ENCODE data around the gene P3H3. TPM values are rescaled to one million over a fixed set of nuclear protein-coding genes. Genes with fewer than 3 reads are reported as not detected.

The P3H3 gene
- total RNA-seq, 3 donors from 2014 or later: 7.5 to 29.5 (median 10.1) TPM

DNA sequence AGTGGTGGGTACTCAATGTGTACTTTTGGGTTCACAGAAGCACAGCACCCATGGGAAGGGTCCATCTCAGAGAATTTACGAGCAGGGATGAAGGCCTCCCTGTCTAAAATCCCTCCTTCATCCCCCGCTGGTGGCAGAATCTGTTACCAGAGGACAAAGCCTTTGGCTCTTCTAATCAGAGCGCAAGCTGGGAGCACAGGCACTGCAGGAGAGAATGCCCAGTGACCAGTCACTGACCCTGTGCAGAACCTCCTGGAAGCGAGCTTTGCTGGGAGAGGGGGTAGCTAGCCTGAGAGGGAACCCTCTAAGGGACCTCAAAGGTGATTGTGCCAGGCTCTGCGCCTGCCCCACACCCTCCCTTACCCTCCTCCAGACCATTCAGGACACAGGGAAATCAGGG, 8.0 kb upstream of the P3H3 start:
- TF ChIP-seq, protein P1, sequence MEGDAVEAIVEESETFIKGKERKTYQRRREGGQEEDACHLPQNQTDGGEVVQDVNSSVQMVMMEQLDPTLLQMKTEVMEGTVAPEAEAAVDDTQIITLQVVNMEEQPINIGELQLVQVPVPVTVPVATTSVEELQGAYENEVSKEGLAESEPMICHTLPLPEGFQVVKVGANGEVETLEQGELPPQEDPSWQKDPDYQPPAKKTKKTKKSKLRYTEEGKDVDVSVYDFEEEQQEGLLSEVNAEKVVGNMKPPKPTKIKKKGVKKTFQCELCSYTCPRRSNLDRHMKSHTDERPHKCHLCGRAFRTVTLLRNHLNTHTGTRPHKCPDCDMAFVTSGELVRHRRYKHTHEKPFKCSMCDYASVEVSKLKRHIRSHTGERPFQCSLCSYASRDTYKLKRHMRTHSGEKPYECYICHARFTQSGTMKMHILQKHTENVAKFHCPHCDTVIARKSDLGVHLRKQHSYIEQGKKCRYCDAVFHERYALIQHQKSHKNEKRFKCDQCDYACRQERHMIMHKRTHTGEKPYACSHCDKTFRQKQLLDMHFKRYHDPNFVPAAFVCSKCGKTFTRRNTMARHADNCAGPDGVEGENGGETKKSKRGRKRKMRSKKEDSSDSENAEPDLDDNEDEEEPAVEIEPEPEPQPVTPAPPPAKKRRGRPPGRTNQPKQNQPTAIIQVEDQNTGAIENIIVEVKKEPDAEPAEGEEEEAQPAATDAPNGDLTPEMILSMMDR (IDR thresholded peaks at IDR 0.05): no peak
- TF ChIP-seq POLR2A (IDR thresholded peaks at IDR 0.05): no peak
- TF ChIP-seq POLR2AphosphoS5 (IDR thresholded peaks at IDR 0.05): no peak
- peaks cover 5 to 19% of the 10 kb centered on the region in 2 donors for H3K27me3 ChIP-seq
- no peak overlapping the region for H3K4me3 ChIP-seq
- H3K4me1 ChIP-seq: peaks cover 0 to 2% of the 10 kb centered on the region in 2 donors
- no peaks in the 10 kb centered on the region for H3K36me3 ChIP-seq
- H3K9me3 ChIP-seq: no peaks in the 10 kb centered on the region
- intact Hi-C loops (cut with DNase I; ENCODE audit: low total_unique reads): loop anchor here (10.0 kb wide), 1 partner anchor 205 kb away; no protein-coding TSS in a partner anchor
- H3K27ac ChIP-seq: no peak overlapping the region
- no peak for DNase-seq (ENCODE audit: low spot score in 2 of 2)

DNA sequence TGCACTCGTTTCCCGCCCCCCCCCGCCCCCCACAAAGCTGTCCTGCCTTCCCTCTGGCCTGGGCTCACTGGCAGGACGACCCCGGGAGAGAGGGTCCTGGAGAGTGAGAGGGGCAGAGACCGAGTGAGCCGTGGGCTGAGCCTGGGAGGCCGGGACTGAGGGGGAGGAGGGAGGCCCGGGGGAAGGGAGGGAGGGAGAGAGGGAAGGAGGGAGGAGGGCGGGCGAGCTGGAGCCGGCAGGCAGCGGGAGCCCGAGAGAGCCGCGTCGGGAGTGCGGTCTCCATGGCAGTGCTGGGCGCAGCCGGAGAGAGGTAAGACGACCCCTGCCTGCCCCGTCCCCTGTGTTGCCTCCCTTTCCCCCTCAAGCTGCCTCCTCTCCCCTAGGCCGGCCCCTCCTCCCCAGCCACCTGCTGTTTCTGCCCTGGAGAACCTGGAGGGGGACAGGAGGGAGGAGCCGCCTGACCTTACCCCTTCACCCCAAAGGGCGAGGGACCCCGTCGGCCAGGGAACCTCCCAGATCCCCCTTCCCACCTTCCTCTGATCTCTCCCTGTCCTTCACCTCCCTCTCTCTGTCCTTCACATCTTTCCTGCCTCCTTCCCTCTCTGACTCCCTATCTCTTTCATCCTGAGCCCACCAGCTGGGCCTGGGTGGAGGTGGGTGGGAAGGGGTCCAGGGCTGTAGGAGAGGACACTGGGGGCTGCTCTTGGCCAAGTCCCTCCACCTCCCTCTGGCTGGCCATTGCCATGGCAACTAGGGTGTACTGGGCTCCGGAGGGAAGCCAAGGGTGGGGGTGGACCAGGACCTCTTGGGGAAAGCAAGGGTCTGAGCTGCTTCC, 6.4 kb upstream of the P3H3 start, which contains the start of gene GPR162:
Gene GPR162 (plus strand): TSS at position 231 of the 835 bp plus-strand sequence. CDS start 2,078 bp downstream, outside the sequence.
- Histone ChIP-seq H3K27ac (peak within 1 kb of the TSS in 1 of 2 donors; percentile 48), H3K4me1 (peaks cover 0 to 4% of the 10 kb centered on the region in 2 donors), H3K4me3 (peak within 1 kb of the TSS; percentile 35 to 67 (median 48)), H3K36me3 (no peaks in the 10 kb centered on the region), H3K27me3 (peaks cover 5 to 19% of the 10 kb centered on the region in 2 donors), H3K9me3 (no peaks in the 10 kb centered on the region)
- TF ChIP-seq POLR2A (IDR thresholded peaks at IDR 0.05) (no peak), POLR2AphosphoS5 (IDR thresholded peaks at IDR 0.05) (no peak)
- TF ChIP-seq, protein P1 (IDR thresholded peaks at IDR 0.05): no peak
- intact Hi-C loops (cut with DNase I; ENCODE audit: low total_unique reads): loop anchor here (10.0 kb wide), 1 partner anchor 207 kb away; no protein-coding TSS in a partner anchor
- DNase-seq (ENCODE audit: low spot score in 2 of 2): no peak

DNA sequence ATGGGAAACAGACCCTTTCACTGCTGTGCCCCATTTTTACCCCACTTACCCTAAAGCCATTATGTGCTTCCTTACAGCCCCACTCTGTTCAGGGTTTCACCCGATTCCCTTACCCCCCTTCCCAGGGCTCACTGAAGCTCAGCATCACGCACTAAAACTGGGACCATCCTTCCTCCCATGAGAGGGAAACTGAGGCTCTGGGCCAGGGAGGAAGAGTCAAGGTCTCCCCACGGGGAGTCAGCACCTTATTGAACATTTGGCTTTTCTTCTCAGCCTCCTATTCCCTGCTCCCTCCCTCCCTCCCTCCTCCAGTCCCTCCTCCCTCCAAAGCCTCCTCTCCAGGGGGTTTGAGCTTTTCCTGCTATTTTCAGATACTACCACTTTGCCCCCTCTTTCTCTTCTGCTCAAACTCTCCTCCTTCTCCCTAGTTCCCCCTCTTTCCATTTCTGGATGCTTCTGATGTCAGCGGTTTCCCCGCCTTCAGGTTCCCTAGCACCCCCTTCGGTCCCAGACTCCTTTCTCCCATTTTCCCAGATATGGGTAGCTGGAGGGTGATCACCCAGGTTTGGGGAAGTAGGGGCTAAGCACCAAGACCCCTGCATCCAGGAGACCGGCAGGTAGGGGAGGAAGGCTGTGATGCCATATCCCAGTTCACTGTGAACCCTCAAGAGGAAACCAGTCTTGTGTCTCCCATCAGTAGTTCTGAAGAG, 5.6 kb upstream of the P3H3 start:
- Histone ChIP-seq H3K36me3 (no peaks in the 10 kb centered on the region), H3K27me3 (peaks cover 5 to 19% of the 10 kb centered on the region in 2 donors), H3K4me3 (peak overlapping the region in 1 of 3 donors; percentile 67), H3K27ac (no peak overlapping the region), H3K4me1 (peaks cover 0 to 9% of the 10 kb centered on the region in 2 donors), H3K9me3 (no peaks in the 10 kb centered on the region)
- DNase-seq (ENCODE audit: low spot score in 2 of 2): no peak
- TF ChIP-seq POLR2A (IDR thresholded peaks at IDR 0.05): no peak
- TF ChIP-seq POLR2AphosphoS5 (IDR thresholded peaks at IDR 0.05): no peak
- TF ChIP-seq, protein P1 (IDR thresholded peaks at IDR 0.05): no peak
- intact Hi-C loops (cut with DNase I; ENCODE audit: low total_unique reads): loop anchor here (10.0 kb wide), 1 partner anchor 208 kb away; no protein-coding TSS in a partner anchor

DNA sequence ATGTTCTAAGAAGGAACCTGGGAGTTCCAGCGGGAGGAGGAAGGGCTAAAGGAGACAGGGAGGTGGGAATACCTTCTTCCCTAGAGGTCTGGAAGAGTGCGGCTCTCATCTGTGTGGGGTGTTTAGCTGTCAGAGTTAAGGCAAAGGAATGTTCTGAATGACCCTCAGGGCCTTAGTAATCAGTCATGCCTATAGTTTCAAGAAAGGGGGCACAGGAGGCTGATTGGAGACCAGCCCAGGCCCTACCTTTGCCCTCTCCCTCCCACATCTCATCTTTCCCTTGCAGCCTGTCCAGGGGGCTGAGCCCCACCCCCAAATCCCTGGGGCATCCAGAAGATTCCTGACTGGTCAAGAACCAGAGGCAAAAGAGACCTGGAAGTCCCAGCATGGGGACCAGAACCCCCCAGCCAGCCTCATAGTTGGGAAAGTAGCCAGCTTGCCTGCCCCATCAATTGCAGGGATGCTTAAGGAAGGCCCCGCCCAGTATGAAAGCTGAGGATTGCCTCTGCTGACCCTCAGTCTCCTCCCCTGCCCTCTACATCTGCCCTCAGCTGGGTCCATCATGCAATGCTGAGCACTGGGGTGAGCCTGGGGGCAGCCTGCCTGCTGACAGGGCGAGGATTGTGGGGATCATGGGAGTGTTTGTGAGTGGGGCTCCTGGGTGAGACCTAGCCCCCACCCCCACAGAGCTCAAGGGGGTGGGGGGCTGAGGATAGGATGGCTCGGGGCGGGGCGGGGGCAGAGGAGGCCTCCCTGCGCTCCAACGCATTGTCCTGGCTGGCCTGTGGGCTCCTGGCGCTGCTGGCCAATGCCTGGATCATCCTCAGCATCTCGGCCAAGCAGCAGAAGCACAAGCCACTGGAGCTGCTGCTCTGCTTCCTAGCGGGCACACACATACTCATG, 4.8 kb upstream of the P3H3 start:
- peaks cover 0 to 9% of the 10 kb centered on the region in 2 donors for H3K4me1 ChIP-seq
- TF ChIP-seq POLR2AphosphoS5 (IDR thresholded peaks at IDR 0.05) (no peak), POLR2A (IDR thresholded peaks at IDR 0.05) (no peak)
- TF ChIP-seq, protein P1 (IDR thresholded peaks at IDR 0.05): no peak
- no peak for DNase-seq (ENCODE audit: low spot score in 2 of 2)
- H3K36me3 ChIP-seq: no peaks in the 10 kb centered on the region
- no peaks in the 10 kb centered on the region for H3K9me3 ChIP-seq
- no peak overlapping the region for H3K27ac ChIP-seq
- peaks cover 5 to 19% of the 10 kb centered on the region in 2 donors for H3K27me3 ChIP-seq
- intact Hi-C loops (cut with DNase I; ENCODE audit: low total_unique reads): loop anchor here (10.0 kb wide), 1 partner anchor 209 kb away; no protein-coding TSS in a partner anchor
- no peak overlapping the region for H3K4me3 ChIP-seq

All from breast epithelium (tissue), 4 donors.